HG03280 (cell line): ENCODE measurements around the gene RBM27.
"Not testable (repeated sequence)": the region's sequence is repeated elsewhere in the genome, so short reads cannot be mapped to it uniquely, and the experiment has no call there.

ENCODE experiments used
- ATAC-seq: cut with Tn5 transposase; IDR thresholded peaks from one replicate; pipeline ENCODE4 v1.9.1; 2021; ENCODE audit warnings: mild to moderate bottlenecking, moderate library complexity; ENCODE audit not compliant: unreplicated experiment

RBM27 gene

DNA sequence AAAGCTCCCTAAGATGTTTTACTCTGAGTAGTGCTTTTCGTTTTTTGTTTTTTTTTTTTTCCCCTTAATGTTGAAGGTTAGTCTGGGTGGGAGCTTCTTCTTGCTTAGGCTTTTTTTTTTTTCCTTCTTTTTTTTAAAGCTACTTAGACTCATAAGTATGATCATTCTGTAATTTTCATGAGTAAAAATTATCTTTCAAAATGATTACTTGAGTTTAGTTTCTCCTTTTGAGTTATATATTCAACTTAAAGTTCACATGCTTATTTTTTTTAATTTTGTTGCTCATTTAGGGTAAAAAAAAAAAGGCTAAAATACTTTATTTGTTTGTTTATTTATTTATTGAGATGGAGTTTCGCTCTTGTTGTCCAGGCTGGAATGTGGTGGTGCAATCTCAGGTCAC, 2.9 kb downstream of the RBM27 start:
- no peak for ATAC-seq

GRCh38 chr5:146208916-146209522, 5.6 kb downstream of the RBM27 start:
- ATAC-seq = no peak

GRCh38 chr5:146209714-146210113, 6.3 kb downstream of the RBM27 start:
- no peak for ATAC-seq

DNA sequence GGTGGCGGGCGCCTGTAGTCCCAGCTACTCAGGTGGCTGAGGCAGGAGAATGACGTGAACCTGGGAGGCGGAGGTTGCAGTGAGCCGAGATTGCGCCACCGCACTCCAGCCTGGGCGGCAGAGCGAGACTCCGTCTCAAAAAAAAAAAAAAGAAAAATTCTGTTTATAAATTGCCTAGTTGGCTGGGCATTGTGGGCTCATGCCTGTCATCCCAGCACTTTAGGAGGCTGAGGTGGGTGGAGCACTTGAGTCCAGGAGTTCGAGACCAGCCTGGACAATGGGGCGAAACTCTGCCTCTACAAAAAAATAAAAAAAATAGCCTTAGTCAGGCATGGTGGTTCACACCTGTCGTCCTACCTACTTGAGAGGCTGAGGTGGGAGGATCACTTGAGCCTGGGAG, 7.4 kb downstream of the RBM27 start:
- not testable (repeated sequence) for ATAC-seq

DNA sequence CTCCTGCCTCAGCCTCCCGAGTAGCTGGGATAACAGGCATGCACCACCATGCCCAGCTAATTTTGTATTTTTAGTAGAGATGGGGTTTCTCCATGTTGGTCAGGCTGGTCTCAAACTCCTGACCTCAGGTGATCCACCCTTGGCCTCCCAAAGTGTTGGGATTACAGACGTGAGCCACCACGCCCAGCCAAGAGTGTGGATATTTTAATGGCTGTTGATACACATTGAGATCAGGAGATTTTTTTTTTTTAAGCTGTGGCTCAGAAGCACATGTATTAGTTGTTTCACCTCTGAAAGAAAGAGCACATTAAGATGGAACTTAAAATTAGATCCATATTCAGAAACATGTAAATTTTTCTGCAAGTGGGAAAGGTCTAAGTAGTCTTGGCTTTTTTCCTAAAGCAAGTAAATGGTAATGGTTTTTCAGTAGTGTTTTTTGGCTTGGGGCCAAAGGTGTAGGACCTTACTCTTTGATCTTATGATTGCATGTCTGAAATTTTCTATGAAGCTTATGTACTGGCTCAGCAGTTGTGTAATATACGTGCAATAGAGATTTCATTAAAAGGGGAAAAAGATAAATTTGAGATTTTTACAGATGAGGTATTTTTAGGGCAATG, 9.9 kb downstream of the RBM27 start:
- ATAC-seq = no peak

DNA sequence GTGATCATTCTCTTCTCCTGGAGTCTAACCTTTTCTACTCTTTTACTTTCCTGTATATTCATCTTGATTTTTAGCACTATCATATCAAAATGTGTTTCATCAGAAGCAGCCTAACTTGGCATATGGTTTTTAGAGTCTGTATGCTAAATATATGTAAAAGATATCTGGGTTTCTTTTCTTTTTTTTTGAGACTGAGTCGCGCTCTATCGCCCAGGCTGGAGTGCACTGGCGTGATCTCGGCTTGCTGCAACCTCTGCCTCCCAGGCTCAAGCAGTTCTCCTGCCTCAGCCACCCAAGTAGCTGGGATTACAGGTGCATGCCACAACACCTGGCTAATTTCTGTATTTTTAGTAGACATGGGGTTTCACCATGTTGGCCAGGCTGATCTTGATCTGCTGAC, 11.5 kb downstream of the RBM27 start:
- ATAC-seq = not testable (repeated sequence)

GRCh38 chr5:146218168-146218567, 14.8 kb downstream of the RBM27 start:
- ATAC-seq = no peak

- no peak for ATAC-seq
Measured at GRCh38 chr5:146219243-146219642, 15.8 kb downstream of the RBM27 start.

- ATAC-seq = no peak
Measured at GRCh38 chr5:146221234-146221633, 17.8 kb downstream of the RBM27 start.

- ATAC-seq = no peak
Measured at GRCh38 chr5:146222005-146222404, 18.6 kb downstream of the RBM27 start.

- no peak for ATAC-seq
Measured at GRCh38 chr5:146223179-146223578, 19.8 kb downstream of the RBM27 start.

DNA sequence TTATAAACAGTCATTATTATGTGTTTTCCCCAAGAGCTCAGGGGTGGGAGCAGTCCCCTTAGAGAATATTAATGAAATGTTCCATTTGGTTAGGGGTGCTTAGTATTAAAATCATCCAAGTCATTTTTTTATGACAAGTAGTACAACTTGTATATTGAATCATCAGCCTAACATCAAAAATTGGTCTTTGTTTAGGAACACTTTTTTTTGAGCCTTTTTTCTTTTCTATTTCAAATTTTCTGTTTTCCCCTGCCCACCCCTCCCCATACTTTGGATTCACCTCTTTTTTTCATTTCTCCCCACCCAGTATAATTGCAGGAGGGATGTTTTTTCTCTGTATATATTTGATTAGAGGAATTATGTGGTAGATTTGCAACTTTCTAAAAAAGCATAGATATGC, 25.8 kb downstream of the RBM27 start:
- no peak for ATAC-seq

- no peak for ATAC-seq
Measured at GRCh38 chr5:146232223-146232622, 28.8 kb downstream of the RBM27 start.

DNA sequence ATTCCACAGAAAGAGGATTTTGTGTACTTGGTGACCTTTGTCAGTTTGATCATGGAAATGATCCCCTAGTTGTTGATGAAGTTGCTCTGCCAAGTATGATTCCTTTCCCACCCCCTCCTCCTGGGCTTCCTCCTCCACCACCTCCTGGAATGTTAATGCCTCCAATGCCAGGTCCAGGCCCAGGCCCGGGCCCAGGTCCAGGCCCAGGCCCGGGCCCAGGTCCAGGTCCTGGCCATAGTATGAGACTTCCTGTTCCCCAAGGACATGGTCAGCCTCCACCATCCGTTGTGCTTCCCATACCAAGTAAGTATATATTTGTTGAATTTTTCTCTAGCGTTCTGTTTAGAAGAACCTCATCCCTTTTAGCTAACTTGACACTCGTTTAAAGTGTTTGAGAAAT, 30.0 kb downstream of the RBM27 start:
- ATAC-seq = no peak

DNA sequence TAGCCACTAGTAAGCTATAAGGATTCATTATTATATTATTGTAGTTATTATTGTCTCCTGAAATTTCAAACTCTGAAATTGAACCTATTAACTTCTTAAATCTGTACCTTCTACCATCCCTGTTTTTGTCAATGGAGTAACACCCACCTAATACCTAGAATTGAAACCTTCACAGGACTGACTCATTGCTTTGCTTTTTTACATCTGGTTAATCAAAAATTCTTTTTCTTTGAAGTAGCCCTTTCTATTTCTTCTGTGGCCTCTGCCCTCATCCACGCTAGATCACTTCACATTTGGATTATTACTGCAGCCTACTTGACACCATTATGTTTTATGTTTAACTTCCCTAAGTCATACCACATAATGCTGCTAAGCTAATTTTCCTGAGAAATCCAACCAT, 35.6 kb downstream of the RBM27 start:
- ATAC-seq = no peak

DNA sequence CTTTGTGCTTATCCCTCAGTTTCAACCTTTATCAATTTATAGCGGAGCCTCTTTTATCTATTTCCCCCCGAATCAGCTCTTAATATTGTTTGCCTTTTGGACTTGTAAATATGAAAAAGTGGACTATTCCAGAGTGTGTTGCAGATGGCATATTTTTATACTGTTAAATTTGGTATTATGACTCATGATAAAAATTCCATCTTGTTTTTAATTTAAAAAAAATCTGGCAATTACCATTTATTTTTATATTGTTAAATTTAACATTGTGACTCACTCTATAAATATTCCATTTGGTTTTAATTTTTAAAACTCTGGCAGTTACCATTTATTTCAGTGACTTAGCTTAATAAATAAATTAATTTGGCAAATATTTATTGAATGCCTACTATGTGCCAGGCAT, 37.5 kb downstream of the RBM27 start:
- no peak for ATAC-seq

DNA sequence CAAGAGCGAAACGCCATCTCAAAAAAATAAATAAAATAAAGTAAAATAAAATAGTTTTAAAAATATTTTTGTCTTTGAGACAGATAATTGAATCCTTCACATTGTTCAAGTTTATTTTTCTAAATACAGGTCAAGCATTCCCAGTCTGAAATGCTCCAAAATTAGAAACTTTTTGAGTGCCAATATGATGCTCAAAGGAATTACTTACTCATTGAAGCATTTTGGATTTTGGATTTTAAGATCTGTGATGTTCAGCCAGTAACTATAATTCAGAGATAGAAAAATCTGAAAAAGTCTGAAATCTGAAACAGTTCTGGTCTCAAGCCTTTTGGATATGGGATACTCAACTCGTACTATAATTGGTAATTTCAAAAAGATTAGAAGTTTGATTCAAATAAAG, 39.8 kb downstream of the RBM27 start:
- no peak for ATAC-seq

GRCh38 chr5:146248561-146248960, 45.2 kb downstream of the RBM27 start:
- no peak for ATAC-seq

DNA sequence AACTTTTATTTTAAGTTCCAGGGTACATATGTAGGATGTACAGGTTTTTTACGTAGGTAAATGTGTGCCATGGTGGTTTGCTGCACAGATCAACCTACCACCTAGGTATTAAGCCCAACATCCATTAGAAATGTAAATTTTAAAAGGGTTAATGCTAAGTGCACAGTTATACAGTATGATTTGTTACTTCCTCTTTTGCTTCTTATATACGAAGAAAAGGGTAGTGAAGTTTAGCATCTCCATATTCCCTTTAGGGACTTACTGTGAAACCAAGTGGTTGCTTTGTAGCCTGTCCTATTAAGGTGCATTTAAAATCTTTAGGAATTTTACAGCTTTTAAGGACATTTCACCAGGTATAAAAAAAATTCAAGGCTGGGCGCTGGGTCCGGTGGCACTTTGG, 46.4 kb downstream of the RBM27 start:
- ATAC-seq = no peak
